ENCODE measurements around the gene RFESD.
A peak's percentile ranks its signal among the peaks of the same experiment; 100 is the strongest.
"Not testable (repeated sequence)": the region's sequence is repeated elsewhere in the genome, so short reads cannot be mapped to it uniquely, and the experiment has no call there.

Gene RFESD

GRCh38 chr5:95667678-95668077 lies 21.1 kb downstream of the RFESD start:
- DNase-seq = no peak

- no peak for DNase-seq
Measured at GRCh38 chr5:95668216-95668615, 21.6 kb downstream of the RFESD start.

- DNase-seq = no peak
Measured at GRCh38 chr5:95668728-95669127, 22.2 kb downstream of the RFESD start.

- no peak for DNase-seq
Measured at GRCh38 chr5:95669540-95669939, 23.0 kb downstream of the RFESD start.

- DNase-seq = peak; percentile 20
Measured at GRCh38 chr5:95669985-95670384, 23.4 kb downstream of the RFESD start.

- DNase-seq = no peak
Measured at GRCh38 chr5:95670568-95670967, 24.0 kb downstream of the RFESD start.

- peak; percentile 54 for DNase-seq
Measured at GRCh38 chr5:95671826-95672225, 25.2 kb downstream of the RFESD start.

GRCh38 chr5:95672641-95673040 lies 26.1 kb downstream of the RFESD start:
- DNase-seq = no peak

GRCh38 chr5:95673081-95673480 lies 26.5 kb downstream of the RFESD start:
- DNase-seq = no peak

GRCh38 chr5:95682891-95683290 lies 36.3 kb downstream of the RFESD start, which contains the start of gene SPATA9:
SPATA9 (minus strand) TSS chr5:95682991; CDS start chr5:95682854, 137 bp downstream.
- no peak for DNase-seq

- DNase-seq = no peak
Measured at GRCh38 chr5:95684361-95684760, 37.8 kb downstream of the RFESD start.

- no peak for DNase-seq
Measured at GRCh38 chr5:95686651-95687050, 40.1 kb downstream of the RFESD start.

GRCh38 chr5:95689680-95690079 lies 43.1 kb downstream of the RFESD start:
- no peak for DNase-seq

GRCh38 chr5:95690333-95690732 lies 43.8 kb downstream of the RFESD start:
- DNase-seq = no peak

GRCh38 chr5:95697781-95698681 lies 51.5 kb downstream of the RFESD start:
- peak; percentile 49 for DNase-seq

GRCh38 chr5:95699337-95699736 lies 52.8 kb downstream of the RFESD start:
- DNase-seq = no peak

GRCh38 chr5:95701074-95701473 lies 54.5 kb downstream of the RFESD start:
- no peak for DNase-seq

GRCh38 chr5:95704150-95704549 lies 57.6 kb downstream of the RFESD start:
- DNase-seq = no peak

GRCh38 chr5:95706196-95706595 lies 59.6 kb downstream of the RFESD start:
- DNase-seq = not testable (repeated sequence)

GRCh38 chr5:95707055-95707454 lies 60.5 kb downstream of the RFESD start:
- DNase-seq = no peak

Data from OCI-M1 (cell line).